Uterus (tissue), 2 donors: Measurements from ENCODE around the gene DIDO1.

Source experiments
- CTCF ChIP-seq, 4 experiments: fragments of 200-600 bp in 2 of 4; fragments of 450-650 bp in 2 of 4; sonication (generic) in 2 of 4; IDR thresholded peaks; one replicate each; pipeline ENCODE4 v1.5.1; 2016 to 2019; ENCODE audit warnings: antibody characterized with exemption in 4 of 4, mild to moderate bottlenecking in 2 of 4, moderate library complexity in 1 of 4
- POLR2A ChIP-seq, 2 donors: fragments of 450-650 bp; IDR thresholded peaks; one replicate each; pipeline ENCODE4 v1.6.1; 2016; ENCODE audit warnings: antibody characterized with exemption in 2 of 2, mild to moderate bottlenecking in 1 of 2, moderate library complexity in 1 of 2

DNA sequence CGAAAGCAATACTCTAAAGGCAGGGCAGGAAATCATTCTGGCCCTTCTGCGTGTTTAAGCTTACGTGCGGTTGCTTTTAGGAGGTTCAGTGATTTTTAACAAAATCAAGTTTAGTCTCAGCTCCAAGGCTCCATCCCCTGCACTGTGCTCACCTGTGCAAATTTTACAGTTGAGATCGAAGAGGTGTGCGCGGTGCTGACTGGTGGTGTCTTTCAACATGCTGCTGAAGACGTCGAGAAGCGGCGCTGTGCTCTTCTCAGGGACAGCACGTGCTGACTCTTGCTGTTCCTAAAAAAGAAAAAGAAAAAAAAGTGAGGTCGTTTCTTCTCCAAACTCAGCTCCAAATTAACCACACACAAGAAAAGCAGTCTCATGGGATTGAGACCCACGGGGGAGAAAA, 32.0 kb downstream of the DIDO1 start:
- TF ChIP-seq CTCF (IDR thresholded peaks at IDR 0.05) = no peak
- TF ChIP-seq POLR2A (IDR thresholded peaks at IDR 0.05) = no peak
